Measurements from ENCODE around the gene SEMA4G. TPM values are rescaled to one million over a fixed set of nuclear protein-coding genes. Genes with fewer than 3 reads are reported as not detected.

SEMA4G gene
- total RNA-seq, 1 experiment from 2014 or later, result 8.5 TPM

- no peaks in the 10 kb centered on the region for H3K9me3 ChIP-seq (ENCODE audit: control insufficient read depth, low read depth, low read length)
- no peaks in the 10 kb centered on the region for H3K27me3 ChIP-seq (ENCODE audit: insufficient read depth, low read length)
- H2BK12ac ChIP-seq (ENCODE audit: insufficient read length, low read depth, low read length), result no peak overlapping the region
- no peak overlapping the region for H3K9ac ChIP-seq (ENCODE audit: extremely low read depth, insufficient read length, low read length)
- no peaks in the 10 kb centered on the region; a peak in 1 of 5 replicates for H3K9me3 Mint-ChIP-seq
- no peak overlapping the region for H3K4me2 ChIP-seq (ENCODE audit: insufficient read depth, insufficient read length, low read length)
- H3K27ac ChIP-seq (ENCODE audit: insufficient read length, low read depth, low read length), result no peak overlapping the region
- DNase-seq, result no peak
- H3K23ac ChIP-seq (ENCODE audit: insufficient read length, low read depth, low read length), result no peak overlapping the region
- H2BK20ac ChIP-seq (ENCODE audit: low read depth, low read length, poor library complexity, severe bottlenecking), result no peak overlapping the region
- H3T11ph ChIP-seq (ENCODE audit: low read length), result no peak overlapping the region
- no peak overlapping the region for H3K27ac Mint-ChIP-seq
- no peak overlapping the region for H3K56ac ChIP-seq (ENCODE audit: insufficient read length, low read depth, low read length)
- H3K79me2 ChIP-seq (ENCODE audit: insufficient read depth, low read length), result no peaks in the 10 kb centered on the region
- no peak overlapping the region for H2BK15ac ChIP-seq (ENCODE audit: low read depth, low read length)
- no peak for TF ChIP-seq CTCF (conservative IDR thresholded peaks at IDR 0.05)
- H2AK5ac ChIP-seq (ENCODE audit: insufficient read length, low read length), result no peak overlapping the region
- no peak overlapping the region; a peak in 1 of 5 replicates for H3K4me3 Mint-ChIP-seq
- H4K5ac ChIP-seq (ENCODE audit: insufficient read length, low read depth, low read length), result no peak overlapping the region
- H2BK120ac ChIP-seq (ENCODE audit: low read depth, low read length, poor library complexity, severe bottlenecking), result no peak overlapping the region
- H2BK5ac ChIP-seq (ENCODE audit: insufficient read length, low read length), result no peak overlapping the region
- no peaks in the 10 kb centered on the region for H3K4me1 ChIP-seq (ENCODE audit: insufficient read depth, low read length)
- H3K23me2 ChIP-seq (ENCODE audit: insufficient read length, low read depth, low read length, poor library complexity, severe bottlenecking), result no peaks in the 10 kb centered on the region
- no peaks in the 10 kb centered on the region for H3K79me1 ChIP-seq (ENCODE audit: insufficient read depth, low read depth, low read length, poor library complexity, severe bottlenecking)
- no peaks in the 10 kb centered on the region; the same call in 1 of the 2 replicates for H3K27me3 Mint-ChIP-seq (ENCODE audit: low read depth)
- no peaks in the 10 kb centered on the region for H4K20me1 ChIP-seq (ENCODE audit: control insufficient read depth, insufficient read depth, insufficient read length)
- no peak overlapping the region for H3K4ac ChIP-seq (ENCODE audit: low read depth, low read length)
- H3K4me1 Mint-ChIP-seq, result peaks cover 9% of the 10 kb centered on the region in 2 experiments
- no CpG with 5 or more reads among the region's 3 CpGs for WGBS (ENCODE audit: extremely low coverage, insufficient read length, low lambda C conversion rate)
- no peak overlapping the region for H4K91ac ChIP-seq (ENCODE audit: insufficient read length, low read depth, low read length)
- no peak overlapping the region for H2AFZ ChIP-seq (ENCODE audit: low read length)
- H4K8ac ChIP-seq (replicated peaks; ENCODE audit: insufficient read length, low read depth, low read length), result no peak overlapping the region
- H3K36me3 Mint-ChIP-seq (ENCODE audit: insufficient read depth in 1 of 3, low read depth in 3 of 3), result peaks cover 5 to 24% (median 17%) of the 10 kb centered on the region in 3 experiments; a peak in 6 of 7 replicates
- H3K14ac ChIP-seq (ENCODE audit: insufficient read depth, low read length), result no peak overlapping the region
- no peak overlapping the region for H3K18ac ChIP-seq (ENCODE audit: insufficient read length, low read depth, low read length)
These were observed 7.6 kb downstream of the SEMA4G start for GRCh38 chr10:100976906-100977305.
